Hematopoietic multipotent progenitor cell treated with erythropoietin and hydrocortisone succinate and interleukin-3 and kit ligand, for 4 days (in vitro differentiated cells): ENCODE measurements around the gene FAM53A.

ENCODE experiments used
- DNase-seq: peaks from one replicate; pipeline ENCODE4 v3.0.0-alpha.2; 2015

FAM53A gene

GRCh38 chr4:1601852-1602654 lies 82.1 kb downstream of the FAM53A start:
- DNase-seq = no peak

DNA sequence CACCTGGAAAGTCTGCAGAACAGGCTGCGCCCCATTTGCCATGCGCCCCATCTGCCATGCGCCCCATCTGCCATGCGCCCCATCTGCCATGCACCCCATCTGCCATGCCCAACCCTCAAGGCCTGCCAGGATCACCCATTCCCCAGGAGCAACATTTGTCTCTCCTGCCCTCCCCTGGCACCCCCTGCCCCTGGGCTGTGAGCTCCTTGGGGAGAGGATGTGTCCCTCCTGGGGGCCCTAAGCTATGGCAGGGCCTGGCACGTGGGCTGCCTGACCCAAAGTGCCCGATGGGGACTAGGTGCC lies 82.6 kb downstream of the FAM53A start:
- DNase-seq = no peak

DNA sequence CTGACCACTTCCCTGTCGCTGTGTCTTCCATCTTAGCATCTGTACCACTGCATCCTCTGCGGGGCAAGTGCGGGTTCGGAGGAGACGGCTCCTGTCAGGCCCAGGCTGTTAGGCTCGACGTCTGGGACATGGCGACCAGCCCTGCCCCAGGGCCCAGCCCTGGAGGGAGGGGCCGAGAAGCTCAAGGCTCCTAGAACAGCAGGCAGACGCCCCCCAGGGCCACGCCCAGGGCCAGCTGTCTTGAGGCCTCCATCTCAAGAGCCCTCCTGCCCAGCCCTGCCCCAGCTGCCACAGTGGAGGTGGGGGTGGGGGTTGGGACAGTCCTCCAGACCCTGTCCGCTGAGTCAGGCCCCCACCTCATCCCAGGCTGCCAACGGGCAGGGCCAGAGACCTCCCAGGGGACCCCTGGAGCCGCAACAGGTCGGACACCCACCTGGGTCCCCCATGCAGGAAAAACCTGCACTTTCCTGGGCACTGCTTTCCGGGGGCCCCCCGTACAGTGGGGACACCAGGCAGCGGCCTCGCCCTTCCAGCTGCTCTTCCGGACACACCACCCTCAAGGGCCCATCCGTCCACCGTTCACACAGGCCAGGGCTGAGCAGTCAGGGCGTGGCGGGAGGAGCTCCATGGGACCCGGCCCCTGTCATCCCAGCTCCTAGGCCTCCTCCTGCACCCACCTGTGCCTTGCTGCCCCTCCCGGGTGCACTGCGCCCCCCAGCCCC lies 83.1 kb downstream of the FAM53A start:
- DNase-seq = peak; percentile 33

DNA sequence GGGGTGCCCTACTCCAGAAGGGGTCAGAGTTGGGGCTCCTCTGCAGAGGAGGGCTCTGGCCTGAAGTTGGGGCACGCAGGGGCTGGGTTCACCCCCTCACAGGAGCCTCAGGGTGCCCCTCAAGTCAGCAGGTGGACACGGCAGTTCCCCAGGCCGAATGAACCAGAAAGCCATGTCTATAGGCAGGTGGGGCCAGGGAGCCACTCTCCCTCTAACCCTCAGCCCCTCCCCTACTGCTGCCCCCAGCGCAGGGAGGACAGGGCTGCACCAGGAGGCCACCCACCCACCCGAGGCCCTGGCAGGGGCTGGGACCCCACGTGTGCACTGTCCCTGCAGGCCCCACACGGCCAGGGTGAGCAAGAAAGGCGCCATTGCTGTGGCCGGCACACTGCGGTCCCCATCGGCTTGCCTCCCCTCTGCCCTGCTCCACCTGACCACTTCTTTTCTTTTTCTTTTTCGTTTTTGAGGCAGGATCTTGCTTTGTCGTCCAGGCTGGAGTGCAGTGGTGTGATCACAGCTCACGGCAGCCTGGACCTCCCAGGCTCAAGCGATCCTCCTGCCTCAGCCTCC lies 83.8 kb downstream of the FAM53A start:
- DNase-seq = no peak

- DNase-seq = no peak
Measured at GRCh38 chr4:1599491-1600210, 84.5 kb downstream of the FAM53A start.

DNA sequence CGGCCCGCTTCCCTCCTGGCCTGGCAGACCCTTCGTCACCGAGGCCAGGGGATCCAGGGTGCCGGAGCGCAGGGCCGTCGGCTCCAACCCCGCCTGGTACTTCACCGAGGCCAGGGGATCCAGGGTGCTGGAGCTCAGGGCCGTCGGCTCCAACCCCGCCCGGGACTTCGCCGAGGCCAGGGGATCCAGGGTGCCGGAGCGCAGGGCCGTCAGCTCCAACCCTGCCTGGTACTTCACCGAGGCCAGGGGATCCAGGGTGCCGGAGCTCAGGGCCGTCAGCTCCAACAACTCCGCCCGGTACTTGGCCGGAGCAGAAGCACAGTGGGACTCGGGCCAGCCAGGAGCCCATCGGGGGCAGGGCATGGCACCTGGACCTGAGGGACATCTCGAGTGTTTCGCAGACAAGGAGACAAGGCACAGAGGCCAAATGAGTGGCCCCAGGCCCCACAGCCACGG lies 85.1 kb downstream of the FAM53A start:
- no peak for DNase-seq

GRCh38 chr4:1598206-1599025 lies 85.7 kb downstream of the FAM53A start:
- no peak for DNase-seq

GRCh38 chr4:1597021-1597931 lies 86.8 kb downstream of the FAM53A start:
- no peak for DNase-seq

DNA sequence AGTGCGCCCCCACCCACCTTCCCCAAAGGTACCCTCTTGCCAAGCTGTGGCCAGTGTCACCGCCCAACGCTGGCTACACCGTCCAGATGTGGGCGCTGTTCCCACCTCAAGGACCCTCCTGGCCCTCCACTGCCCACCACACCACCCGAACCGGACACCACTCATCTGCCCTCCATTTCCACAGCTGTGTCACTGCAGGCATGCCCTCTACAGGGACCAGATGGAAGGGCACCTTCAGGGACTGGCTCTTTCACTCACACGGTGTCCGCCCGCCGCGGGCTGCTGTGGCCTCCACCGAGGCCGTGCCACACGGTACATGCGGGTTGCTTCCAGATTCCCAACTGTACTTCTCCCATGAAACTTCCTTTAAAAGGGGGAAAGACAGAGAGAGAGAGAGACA lies 87.7 kb downstream of the FAM53A start:
- no peak for DNase-seq

- no peak for DNase-seq
Measured at GRCh38 chr4:1595789-1596325, 88.3 kb downstream of the FAM53A start.

GRCh38 chr4:1594871-1595788 lies 89.0 kb downstream of the FAM53A start:
- no peak for DNase-seq

- DNase-seq = no peak
Measured at GRCh38 chr4:1593881-1594345, 90.2 kb downstream of the FAM53A start.

DNA sequence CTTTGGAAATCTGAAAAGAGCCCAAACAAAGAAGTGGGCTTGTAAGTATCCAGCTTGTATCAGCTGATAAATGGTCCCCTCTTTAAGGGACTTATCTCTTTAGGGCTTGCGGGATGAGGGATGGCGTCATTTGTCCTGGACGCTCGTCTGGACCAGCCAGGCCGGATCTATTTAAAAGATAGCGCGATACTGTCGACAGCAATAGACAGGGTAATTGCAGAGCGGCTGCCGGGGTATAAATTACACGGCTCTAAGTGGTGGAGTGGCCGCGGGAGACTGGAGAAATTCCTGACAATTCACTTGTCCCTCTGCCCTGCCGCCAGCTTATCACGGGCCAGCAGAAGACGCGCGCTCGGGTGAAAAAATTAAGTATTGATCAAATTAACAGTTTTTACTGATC lies 90.7 kb downstream of the FAM53A start:
- DNase-seq = no peak

DNA sequence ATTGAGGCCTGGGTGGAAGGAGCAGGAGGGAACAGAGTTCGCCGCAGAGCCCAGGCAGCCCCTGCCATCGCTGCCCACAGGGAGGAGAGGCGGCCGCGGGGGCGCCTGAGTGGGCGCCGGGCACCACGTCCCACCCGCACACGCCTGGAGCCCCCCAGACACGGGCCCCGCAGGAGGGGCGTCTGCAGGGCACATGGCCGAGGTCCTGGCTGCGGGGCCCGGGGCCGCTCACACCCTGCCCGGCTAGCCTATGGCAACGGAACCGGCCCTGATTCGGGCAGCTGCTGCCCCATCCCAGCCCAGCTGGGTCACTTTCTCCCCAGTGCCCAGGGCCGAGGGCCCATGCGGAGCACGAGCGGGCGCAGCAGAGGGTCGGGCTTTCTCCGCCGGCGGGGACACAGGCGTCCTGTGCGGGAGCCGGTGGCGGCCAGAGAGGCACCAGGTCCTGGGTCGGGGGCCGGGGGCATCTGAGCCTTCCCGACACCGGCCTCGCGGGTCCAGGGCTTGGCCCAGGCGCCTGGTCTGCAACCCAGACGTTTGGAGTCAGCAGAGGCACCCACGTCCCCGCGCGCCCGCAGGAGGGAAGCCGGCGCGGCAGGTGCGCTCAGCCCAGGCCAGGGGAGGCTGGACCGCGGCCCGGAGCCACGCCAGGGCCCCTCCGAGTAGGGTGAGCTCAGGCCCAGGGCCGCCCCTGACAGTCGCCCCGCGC lies 91.2 kb downstream of the FAM53A start:
- DNase-seq = no peak

DNA sequence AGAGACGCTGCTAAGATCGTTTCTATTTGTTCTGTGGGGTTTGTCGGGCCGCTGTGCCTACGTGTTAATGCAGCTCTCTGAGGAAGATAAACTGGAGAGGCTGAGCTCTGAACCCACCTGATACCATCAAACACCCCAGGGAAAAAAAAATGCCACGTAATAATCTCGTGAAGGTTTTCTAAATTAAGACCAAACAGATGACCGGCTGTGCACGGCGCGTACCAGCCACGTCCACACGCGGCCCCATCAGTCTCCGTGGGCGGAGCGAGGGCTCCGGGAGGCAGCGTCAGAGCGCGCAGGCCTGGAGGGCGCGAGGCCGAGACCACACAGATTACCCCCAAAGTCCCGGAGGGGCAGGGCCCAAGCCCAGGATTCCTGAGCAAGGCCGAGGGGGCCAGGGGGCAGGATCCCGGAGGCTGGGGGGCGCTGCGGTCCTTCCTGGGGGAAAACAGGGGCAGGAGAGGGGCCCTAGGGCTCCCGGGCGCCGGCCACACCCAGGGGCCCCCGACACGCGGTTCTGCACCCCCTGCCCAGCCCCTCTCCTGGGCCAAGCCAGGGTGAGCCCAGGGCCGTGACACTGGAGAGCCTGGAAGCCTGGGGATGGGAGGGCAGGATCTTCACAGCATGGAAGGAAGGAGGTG lies 91.9 kb downstream of the FAM53A start:
- DNase-seq = peak; percentile 59

DNA sequence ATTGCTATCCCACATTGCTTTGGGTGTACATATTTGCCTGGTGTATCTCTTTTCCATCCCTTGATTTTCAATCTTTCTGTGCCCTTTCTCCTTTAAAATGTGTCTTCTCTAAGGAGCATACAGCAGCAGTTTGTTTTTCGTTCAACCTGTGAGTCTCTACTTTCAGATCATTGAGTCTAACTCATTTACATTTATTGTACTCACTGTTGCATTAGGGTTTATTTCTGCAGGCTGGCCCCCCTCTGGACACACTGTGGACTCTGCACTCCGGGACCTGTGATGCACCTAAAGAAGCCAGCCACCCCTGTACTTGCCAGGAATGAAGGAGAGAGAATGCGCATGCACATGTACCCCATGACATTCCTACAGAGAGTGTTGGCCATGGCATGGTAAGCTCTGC lies 93.0 kb downstream of the FAM53A start:
- DNase-seq = no peak

DNA sequence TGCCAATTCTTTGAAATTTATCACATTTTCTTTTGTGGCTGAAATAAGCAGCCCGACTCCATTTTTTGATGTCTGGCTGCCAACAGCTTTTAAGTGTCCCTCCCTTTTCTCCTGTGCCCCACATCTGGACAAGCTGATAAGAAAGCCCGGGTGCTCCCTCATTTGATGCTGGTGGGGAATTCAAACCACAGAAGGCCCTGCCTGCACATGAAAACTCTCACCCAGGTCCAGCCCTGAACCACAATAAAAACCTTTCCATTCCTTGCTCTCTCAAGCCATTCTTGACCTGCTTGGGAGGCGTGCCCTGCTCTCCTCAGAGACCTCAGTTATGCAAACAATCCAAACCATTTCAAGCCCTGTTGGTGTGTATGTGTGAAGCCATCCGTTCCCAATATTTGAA lies 93.9 kb downstream of the FAM53A start:
- DNase-seq = peak; percentile 98
